Cerebellar cortex (tissue), 1 donor: ENCODE measurements around the gene KPNA3.
"Not testable (repeated sequence)": the region's sequence is repeated elsewhere in the genome, so short reads cannot be mapped to it uniquely, and the experiment has no call there.

Experiments used
- DNase-seq: peaks from one replicate; pipeline ENCODE4 v3.0.0-alpha.2; 2015; ENCODE audit warnings: low spot score

KPNA3 gene

DNA sequence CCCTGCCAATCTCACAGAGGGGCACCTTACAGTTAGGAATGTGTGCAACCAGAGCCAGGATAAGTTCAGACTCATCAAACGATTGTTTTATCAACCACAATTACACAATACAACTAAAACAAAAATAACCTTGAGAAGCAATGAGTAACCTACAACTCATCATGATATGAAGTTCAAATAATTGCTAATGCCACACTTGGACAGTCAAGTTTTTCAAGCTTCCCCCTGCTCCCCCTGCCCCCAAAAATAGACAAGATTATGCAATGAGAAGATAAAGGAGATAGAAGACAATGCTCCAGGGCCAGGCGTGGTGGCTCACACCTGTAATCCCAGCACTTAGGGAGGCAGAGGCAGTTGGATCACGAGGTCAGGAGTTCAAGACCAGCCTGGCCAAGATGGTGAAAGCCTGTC, 13.6 kb upstream of the KPNA3 start:
- no peak for DNase-seq

DNA sequence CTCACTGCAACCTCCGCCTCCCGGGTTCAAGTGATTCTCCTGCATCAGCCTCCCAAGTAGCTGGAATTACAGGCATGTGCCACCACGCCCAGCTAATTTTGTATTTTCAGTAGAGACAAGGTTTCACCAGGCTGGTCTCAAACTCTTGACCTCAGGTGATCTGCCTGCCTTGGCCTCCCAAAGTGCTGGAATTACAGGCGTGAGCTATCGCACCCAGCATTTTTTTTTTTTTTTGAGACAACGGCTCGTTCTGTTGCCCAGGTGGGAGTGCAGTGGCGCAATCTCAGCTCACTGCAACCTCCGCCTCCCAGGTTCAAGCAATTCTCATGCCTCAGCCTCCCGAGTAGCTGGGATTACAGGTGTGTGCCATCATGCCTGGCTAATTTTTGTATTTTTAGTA, 10.6 kb upstream of the KPNA3 start:
- not testable (repeated sequence) for DNase-seq

DNA sequence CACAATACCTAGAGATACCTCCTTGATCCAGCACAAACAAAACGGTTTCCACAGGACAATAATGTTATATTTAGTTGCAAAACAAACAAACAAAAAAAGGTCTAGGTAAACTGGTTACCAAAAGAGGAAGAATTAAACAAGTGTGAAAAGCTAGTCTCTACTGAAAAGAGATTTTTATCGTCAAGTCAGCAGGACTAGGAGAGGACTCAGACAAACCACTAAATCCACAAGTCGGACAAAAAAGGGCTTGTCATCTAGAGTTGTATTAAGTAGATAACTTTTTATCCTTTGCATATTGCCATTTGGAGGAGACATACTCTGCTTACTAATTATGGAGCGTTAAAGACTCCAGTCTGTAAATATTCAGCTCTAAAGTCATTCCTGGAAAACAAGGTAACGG, 9.9 kb upstream of the KPNA3 start:
- DNase-seq, result no peak

DNA sequence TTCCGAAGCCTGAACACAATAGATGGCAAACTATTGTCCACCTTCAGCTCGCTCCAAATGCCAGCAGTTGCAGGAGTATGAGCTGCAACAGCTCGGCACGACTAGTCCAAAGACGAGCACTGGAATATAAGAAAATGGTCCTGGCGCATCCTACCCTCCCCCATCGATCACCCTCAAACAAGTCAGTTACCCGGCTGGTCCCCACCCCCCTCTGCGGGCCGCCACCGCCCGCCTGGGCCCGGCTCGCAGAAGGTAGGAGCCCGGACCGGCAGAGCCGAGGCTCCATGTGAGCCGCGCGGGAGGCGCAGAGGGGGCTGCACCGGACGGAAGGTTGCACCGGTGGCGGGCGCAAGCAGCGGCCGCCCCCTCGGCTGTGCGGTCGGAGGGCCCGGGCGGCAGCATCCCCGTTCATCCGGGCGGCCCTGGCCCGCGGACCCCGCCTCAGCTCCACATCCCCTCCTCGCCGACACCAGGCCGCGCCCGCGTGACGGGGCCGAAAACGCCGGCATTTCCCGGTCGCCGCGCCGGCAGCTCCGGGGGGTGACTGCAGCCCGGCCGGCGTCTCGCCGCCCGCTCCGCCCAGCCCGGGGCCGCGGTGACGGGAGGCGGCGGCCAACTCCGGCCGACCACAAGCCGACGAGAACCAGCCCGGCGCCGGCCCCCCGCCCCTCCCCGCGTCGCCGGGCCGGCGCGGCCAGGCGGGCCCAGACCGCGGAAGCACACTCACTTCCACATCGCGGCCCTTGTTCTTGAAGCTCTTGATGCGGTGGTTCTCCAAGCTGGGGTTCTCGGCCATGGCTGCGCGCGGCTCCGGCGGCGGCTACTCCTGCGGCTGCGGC, 552 bp downstream of the KPNA3 start:
- DNase-seq, result peak; percentile 36

DNA sequence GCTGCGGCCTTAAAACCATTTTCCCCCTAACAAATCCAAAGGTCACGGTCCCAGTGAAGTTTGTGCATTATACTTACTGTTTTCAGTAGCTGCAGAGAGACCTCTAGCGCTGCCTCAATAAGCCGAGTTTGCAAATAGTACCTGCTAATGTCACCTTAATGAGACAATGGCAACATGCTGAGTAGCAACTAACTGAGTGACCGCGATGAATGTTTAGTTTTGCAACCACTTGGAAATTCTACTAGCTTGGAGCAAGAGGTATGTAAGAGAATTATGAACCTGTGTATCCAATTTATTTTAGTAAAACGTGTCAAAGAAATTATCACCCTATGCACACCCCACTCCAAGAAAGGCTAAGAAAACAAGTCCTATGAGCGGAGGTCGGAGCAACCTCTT, 1.2 kb downstream of the KPNA3 start:
- DNase-seq, result peak; percentile 51

DNA sequence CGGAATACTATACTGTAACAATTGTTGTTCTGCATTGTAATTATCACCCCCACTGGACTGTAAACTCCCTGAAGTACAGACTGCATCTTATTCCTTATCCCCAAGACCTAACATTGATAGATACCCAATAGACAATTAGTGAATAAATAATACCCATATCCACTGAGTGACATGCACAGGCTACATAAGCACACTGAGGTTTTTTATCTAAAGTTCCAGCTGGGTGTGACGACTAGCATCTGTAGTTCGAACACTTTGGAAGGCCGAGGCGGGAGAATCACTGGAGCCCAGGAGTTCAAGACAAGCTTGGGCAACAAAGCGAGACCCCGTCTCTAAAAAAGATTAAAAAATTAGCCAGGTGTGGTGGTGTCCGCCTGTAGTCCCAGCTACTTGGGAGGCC, 2.5 kb downstream of the KPNA3 start:
- DNase-seq, result no peak

DNA sequence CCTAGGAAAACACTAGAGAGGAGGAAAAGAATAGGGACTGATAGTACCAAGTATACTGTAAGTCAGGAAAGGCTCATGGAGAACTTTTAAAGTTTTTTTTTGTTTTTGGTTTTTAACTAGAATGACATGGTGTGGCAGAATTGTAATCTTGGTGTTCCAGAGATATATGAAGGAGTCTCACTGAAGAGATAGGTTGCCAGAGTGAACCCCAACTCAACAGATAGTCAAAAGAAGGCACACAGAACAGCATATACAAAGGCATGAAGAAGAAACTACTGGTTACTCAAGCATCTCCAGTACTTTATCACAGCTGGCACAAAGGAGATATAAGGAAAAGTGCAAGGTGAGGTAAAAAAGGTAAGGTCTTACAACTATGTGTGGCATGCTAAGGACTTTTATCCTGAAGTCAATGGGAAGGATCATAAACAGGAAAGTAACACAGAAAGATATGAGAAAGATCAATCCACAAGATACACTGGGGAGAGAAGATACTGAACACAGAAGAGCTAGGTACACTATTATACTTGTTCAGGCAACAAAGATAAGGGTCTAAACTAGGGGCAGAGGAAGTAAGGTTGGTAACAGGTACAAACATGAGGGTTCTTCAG, 6.0 kb downstream of the KPNA3 start:
- DNase-seq, result no peak

DNA sequence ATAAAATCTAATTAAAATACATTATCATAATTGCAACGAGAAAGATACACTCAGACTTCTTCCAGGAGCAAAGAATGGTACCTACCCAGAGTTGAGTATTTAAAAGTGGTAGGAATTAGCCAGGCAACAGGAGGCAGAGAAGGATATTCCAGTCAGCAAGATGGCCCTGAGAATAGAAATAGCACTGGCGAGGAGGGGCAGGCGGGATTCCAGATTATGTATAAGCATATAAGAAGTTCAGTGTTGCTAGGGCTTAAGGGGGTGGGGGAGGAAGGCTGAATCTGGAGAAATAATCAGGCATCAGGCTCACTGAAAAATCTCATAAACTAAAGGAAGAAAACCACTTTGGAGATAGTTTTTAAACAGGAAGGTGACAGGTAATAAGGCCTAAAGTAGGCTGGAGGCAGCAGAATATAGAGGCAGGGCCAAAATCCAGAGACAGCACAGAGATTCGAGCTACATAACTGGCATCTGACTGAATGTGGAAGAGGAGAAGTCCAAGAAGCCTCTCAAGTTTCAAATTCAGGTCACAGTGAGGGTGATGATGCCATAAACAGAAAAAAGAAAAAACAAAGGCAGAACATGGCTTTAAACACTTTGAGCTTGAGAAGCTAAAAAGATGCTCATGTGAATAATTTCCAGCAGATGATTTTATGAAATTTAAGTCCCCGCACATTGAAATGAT, 7.5 kb downstream of the KPNA3 start:
- DNase-seq, result no peak

DNA sequence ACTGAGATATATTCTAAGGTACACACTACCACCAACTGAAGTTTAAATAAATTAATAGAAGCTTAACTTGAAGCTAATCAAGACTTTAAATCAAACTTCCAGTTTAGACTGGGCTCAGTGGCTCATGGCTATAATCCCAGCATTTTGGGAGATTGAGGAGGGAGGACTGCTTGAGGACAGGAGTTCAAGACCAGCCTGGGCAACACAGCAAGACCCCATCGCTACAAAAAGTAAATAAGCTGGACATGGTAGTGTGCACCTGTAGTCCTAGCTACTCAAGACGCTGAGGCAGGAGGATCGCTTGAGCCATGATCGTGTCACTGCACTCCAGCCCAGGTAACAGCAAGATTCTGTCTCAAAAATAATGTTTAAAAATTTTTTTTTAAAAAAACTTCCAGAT, 8.6 kb downstream of the KPNA3 start:
- DNase-seq, result no peak

DNA sequence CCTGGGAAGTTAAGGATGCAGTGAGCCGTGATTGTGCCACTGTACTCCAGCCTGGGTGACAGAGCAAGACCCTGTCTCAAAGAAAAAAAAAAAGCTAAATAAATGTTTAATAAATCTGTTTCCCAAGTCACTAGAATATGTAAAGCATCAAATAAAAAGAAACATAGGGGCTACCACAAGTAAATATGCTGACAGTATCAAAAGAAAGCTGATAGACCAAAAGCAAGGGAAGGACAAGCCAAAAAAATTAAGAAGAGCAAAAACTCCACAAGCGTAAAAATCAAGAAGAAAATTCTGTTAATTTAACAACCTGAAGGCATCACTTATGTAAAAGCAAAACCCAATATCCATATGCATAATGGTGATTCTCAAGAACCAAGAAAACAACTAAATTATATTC, 9.7 kb downstream of the KPNA3 start:
- DNase-seq, result no peak

DNA sequence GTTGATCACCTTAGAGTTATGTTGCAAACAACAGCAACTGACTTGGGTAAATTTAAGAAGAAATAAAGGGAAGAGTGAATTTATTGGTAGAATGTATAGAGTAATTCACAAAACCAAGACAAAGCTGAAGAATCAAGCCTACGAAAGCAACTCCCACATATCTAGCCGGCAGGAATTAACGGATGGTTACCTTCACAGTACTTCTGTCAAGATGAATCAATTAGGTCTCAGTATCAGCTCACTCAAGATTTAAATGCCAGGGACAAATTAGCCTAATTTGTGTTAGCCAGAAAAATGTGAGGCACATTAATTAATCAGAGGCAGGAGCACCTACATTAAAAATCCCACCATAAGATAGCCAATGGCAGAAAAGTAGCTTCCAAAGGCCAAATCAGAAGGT, 10.7 kb downstream of the KPNA3 start:
- no peak for DNase-seq

DNA sequence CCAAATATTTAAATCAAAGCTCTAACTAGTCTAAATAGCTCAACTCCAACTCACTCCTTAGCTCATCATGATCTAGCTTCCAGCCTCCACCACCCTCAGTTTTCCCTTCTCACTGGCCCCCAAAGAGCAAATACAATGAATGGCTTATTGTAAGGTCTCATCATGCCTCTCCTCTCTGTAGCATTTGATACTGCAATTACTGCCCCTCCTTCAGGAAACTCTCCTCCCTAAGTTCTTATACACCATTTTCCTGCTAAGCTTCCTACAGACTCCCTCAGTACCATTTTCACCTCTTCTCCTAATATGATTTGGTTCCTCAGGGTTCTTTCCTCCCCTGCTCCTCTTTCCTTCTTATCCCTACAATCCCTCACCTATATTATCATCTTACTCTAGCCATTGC, 12.8 kb downstream of the KPNA3 start:
- DNase-seq, result no peak

DNA sequence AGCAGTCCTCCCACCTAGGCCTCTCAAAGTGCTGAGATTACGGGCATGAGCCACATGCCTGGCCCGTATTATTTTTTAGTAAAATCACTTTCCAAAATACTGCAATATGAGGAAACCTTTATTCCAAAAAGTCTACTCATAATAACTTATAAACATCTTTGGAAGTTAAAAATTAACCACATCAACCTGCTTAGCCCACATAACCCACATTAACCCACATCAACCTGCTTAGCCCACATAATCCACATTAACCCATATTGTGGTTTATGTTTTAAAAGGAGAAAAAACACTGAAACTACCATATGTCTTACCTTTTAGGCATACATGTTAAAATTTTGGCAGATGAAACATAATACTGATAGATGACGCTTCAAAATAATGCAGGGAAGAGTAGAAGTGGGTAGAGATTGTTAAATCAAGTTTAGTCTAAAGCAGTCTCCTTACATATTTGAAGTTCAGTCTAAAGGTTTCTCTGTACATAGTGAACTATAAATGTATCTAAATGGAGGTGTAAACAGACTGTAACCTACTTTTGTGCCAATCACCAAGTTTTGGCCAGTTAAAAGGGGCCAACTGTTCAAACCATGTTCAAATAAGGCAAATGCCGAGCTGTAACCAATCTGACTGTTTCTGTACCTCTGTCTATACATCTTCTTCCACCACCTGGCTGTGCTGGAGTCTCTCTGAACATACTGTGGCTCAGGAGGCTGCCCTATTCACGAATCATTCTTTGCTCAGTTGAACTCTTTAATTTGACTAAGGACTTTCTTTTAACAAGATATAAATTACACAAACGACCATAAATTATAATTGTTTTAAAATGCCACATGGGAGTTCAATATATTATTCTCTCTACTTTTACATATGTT, 14.5 kb downstream of the KPNA3 start:
- no peak for DNase-seq

DNA sequence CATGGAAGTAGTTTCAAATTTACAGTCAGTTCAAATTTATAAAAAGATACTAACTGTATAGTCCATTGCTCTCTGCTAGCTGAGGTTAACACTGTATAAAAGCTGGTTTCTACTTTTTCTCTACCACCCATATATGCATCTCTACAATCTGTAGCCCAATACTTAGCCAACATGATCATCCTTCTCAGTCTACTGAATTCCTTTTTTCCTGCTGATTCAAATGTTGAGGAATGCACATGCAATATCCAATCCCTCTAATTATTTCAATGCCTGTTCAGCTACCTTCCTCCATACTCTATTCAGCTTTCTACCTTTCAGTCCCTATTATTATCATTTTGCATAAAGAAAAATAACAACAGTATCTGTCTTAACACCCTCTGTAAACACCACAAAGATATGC, 15.6 kb downstream of the KPNA3 start:
- no peak for DNase-seq

DNA sequence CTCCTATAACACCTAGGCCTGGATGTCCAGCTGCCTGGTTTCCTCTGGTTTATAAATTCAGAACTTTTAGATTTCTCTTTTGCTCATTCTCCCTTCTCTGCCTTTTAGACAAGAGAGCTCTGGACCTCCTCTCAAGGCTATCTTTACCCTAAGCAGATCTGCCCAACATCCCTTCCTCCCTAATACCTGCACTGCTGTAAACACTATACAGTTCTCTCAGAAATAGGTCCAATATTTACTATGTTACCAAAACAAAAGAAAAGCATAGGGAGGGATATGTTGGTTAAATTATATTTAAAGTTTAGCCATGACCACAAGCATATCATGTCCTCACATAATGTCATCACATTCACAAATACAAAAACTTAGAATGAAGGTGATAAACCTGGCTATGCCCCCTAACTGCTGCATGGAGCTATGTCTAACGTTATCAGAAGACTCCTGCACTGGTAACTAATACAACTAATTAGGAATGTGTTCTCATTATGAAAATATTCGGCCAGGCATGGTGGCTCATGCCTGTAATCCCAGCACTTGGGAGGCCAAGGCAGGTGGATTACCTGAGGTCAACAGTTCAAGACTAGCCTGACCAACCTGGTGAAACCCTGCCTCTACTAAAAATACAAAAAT, 18.0 kb downstream of the KPNA3 start:
- DNase-seq, result no peak

DNA sequence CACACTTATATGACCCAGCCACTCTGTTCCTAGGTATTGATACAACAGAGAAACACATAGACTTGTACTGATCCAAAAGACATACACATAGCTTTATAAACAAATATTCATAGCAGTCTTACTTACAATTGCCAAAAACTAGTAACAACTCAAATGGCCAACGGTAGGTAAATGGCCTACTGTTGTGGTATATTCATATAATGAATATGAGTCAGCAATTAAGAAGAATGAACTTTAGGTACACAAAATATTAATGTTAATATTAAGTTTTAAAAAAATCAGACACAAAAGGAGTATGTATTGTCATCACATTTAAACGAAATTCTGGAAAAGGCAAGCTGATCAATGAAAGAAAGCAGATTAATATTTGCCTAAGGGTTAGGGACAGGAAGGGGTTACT, 19.7 kb downstream of the KPNA3 start:
- no peak for DNase-seq

DNA sequence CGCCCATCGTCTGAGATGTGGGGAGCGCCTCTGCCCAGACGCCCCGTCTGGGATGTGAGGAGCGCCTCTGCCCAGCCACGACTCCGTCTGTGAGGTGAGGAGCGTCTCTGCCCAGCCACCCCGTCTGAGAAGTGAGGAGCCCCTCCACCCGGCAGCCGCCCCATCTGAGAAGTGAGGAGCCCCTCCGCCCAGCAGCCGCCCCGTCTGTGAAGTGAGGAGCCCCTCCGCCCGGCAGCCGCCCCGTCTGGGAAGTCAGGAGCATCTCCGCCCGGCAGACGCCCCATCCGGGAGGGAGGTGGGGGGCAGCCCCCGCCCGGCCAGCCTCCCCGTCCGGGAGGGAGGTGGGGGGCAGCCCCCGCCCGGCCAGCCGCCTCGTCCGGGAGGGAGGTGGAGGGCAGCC, 30.7 kb downstream of the KPNA3 start:
- not testable (repeated sequence) for DNase-seq

DNA sequence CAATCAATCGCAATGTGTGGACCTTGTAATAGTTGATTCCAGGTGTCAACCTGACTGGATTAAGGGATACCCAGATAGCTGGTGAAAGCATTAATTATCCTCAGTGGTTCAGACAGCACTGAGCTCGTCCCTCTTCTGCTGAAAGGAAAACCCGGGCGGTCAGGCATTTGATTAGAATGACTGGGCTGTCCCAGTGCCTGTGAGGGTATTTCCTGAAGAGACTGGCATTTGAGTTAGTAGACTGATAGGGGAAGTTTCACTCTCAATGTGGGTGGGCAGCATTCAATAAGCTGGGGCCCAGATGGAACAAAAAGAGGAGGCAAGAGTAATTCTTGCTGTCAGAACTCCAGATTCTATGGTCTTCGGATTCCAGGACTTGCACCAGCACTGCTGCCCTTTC, 31.9 kb downstream of the KPNA3 start:
- DNase-seq, result no peak

DNA sequence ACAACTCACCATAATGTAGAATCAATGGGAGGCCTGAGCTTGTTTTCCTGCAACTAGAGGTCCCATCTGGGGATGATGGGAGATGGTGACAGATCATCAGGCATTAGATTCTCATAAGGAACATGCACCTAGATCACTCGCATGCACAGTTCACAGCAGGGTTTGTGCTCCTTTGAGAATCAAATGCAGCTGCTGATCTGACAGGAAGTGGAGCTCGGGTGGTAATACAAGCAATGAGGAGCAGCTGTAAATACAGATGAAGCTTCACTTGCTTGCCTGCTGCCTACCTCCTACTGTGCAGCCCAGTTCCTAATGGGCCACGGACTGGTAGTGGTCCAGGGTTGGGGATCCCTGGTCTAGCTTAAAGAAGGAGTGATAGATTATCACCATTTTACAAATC, 33.0 kb downstream of the KPNA3 start:
- DNase-seq, result no peak

DNA sequence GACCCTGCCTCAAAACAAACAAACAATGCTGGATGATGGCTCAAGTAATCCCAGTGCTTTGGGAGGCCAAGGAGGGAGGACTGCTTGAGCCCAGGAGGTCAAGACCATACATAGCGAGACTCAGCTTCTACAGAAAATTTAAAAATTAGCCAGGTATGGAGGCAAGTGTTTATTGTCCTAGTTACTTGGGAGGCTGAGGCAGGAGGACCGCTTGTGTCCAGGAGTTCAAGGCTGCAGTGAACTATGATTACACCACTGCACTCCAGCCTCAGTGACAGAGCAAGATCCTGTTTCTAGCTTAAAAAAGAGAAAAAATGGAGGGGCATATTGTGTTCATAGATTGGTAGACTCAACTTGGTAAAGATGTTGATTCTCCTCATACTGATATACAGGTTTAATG, 36.2 kb downstream of the KPNA3 start:
- DNase-seq, result no peak

DNA sequence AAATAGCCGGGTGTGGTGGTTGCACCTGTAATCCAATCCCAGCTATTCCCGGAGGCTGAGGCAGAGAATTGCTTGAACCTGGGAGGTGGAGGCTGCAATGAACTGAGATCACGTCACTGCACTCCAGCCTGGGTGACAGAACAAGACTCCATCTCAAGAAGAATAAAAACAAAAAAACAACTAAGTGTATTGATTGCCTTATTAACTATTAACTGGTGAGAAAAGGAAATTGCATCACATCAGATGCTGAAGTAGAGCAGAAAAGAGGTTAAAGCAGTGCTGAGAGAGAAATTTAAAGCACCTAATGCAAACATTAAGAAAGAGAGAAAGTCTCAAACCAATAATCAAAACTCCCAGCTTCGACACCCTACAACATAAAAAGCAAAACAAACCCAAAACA, 38.3 kb downstream of the KPNA3 start:
- DNase-seq, result no peak

DNA sequence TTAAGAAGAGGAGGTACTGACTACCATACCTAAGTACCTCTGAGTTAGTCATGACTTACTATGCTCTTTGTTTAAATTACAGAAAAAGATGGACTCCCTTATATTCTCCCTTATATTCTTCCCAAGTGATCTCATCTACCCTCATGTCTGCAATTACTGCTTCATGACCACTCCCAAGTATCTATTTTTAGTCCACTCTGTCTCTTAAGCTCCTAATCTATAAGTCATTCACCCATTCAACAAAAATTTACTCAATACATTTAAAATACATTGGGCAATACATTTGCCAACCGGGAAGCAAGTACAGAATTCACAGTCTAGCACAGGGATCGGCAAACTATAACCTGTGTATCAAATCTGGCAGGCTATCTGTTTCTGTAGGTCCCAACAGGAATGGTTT, 42.6 kb downstream of the KPNA3 start:
- no peak for DNase-seq
